NCI-H526 (cell line): Measurements from ENCODE around the gene NTN5.
"Not testable (repeated sequence)": the region's sequence is repeated elsewhere in the genome, so short reads cannot be mapped to it uniquely, and the experiment has no call there.

Experiments
- DNase-seq, 2 experiments: peaks; one replicate each; lab custom pipeline; 2025; lab: John Stamatoyannopoulos, UW

Gene NTN5

GRCh38 chr19:48672994-48673393 lies at the start of gene NTN5:
NTN5 (minus strand) TSS chr19:48673017; CDS start chr19:48670986, 2,031 bp downstream.
- no peak for DNase-seq

- no peak for DNase-seq
These were observed 49.4 kb upstream of the NTN5 start for GRCh38 chr19:48722196-48722708.

- peak; percentile 97 to 99 for DNase-seq
These were observed 47.9 kb upstream of the NTN5 start for GRCh38 chr19:48720613-48721296.

- no peak for DNase-seq
These were observed 47.4 kb upstream of the NTN5 start for GRCh38 chr19:48720251-48720612.

GRCh38 chr19:48719263-48720171 lies 46.7 kb upstream of the NTN5 start, which contains the start of gene MAMSTR:
MAMSTR (minus strand) TSS chr19:48719725; CDS start chr19:48719031, 694 bp downstream.
- DNase-seq: no peak

DNA sequence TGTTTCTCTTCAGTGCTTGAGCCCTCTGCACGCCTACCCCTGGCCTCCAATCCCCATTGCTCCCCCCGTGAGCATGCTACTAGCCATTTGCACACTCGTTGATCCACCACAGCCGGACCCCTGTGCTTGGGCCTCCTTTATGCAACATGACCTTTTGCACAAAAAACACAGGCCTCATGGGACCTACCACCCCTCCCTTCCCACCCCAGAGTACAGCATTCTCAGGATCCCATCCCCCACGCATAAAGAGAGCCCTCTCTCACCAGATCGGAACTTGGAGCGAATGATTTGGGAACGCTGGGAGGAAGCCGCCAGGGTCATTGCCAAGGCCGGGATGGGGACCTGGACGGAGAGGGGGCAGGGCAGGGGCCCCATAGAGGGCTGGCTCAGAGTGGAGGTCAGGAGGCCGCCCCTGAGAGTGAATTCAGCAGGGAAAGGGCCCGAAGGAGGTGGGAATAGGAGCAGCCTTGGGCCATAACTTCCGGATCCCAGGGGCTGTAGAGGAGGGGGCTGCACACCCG lies 46.0 kb upstream of the NTN5 start:
- DNase-seq: no peak

DNA sequence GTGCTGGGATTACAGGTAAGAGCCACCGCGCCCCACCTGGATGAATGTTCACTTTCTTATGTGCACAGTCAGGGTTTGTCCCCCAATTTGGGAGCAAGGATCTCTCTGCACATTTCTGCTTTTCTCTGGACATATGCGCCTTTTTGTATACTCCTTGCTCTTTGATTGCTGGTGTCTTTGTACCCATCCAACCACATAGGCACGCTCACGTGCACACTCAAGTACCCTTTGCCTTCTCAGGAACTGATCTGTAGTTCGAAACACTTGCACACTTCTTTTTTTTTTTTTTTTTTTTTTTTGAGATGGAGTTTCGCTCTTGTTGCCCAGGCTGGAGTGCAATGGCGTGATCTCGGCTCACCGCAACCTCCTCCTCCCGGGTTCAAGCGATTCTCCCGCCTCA lies 45.3 kb upstream of the NTN5 start:
- DNase-seq: not testable (repeated sequence)

- peak; percentile 17 to 55 for DNase-seq
These were observed 43.9 kb upstream of the NTN5 start for GRCh38 chr19:48716562-48717291.

DNA sequence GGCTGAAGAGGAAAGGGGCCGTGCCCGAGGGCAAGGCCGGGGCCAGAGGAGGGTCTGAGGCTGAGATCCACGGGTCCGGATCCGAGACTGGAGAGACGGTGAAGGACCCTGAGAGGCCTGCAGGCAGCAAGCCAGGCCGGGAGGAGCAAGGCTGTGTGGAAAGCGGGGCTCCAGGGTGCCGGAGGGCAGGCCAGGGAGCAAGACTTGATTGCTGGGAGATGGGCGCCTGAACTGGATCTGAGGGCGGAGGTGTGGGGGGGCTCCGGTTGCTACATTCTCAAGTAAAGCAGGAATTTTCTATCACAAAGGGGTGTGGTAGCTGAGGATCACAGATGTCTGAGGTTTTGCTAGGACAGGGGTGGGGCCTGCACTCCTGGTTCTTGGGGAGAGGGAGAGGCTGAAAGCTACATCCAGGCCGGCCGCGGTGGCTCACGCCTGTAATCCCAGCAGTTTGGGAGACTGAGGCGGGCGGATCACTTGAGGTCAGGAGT lies 42.9 kb upstream of the NTN5 start:
- peak in 1 of 2 experiments; percentile 47 for DNase-seq

DNA sequence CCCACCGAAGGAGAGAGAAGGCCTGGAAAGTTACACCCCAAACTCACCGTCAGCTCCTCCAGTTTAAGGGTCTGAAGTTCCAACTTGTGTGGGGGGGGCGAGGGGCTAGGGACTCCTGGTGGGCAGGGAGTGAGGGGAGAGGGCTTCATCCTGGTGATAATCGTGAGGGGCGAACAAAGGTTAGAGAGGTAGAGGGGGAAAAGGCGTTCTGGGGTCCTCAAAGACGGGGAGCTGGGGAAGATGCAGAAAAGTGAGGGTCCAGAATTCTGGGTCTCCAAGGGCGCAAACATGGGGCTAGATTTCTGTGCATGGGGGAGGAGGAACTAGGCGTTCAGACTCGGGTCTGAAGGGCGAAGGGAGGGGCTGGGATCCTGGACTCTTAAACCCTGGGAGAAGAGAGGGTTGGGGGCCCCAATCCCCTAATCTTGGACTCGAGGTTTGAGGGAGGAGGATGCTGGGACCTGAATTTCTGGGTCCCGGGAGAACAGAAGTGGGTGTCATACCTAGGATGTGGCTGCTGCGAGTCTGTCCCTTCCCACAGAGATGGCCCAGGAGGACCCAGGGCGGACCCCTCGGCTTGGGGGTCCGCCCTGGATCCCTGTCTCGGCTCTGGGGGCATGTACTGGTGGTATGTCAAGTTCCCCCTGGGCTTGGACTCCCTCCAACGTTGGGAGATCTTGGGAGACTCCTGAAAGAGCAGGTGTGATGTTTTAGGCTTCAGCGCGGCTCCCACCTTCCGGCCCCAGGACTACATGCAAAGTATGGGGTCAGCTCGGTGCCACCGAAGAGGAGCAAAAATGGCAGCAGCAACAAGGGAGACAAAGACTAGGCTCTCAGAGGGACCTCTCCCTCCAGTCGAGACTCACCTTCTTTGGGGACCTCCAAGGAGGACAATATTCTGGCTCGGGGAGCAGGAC lies 42.2 kb upstream of the NTN5 start:
- DNase-seq: peak; percentile 44 to 78

- DNase-seq: peak; percentile 99 to 100
These were observed 41.3 kb upstream of the NTN5 start for GRCh38 chr19:48713864-48714755.

- peak; percentile 14 to 43 for DNase-seq
These were observed 40.4 kb upstream of the NTN5 start for GRCh38 chr19:48713041-48713863.

DNA sequence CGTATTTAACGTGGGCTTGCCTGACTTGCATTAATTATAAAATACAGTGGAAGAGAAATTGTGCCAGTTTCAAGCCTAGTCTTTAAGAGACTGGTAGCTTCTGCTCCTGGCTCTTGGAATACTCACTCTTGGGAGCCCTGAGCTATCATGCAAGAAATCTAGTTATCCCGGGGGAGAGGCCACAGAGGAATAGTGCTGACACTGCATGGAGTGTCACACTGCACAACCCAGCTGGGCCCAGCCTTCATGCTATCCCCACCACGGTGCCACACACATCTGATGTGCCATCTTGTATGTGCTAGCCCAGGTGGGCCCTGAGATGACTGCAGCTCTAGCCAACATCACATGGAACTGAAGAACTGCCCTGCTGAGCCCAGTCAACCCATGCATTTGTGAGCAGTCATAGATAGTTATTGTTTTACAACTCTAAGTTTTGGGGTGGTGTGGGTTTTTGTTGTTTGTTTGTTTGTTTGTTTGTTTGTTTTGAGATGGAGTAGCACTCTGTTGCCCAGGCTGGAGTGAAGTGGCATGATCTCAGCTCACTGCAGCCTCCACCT lies 38.4 kb upstream of the NTN5 start:
- DNase-seq: no peak

DNA sequence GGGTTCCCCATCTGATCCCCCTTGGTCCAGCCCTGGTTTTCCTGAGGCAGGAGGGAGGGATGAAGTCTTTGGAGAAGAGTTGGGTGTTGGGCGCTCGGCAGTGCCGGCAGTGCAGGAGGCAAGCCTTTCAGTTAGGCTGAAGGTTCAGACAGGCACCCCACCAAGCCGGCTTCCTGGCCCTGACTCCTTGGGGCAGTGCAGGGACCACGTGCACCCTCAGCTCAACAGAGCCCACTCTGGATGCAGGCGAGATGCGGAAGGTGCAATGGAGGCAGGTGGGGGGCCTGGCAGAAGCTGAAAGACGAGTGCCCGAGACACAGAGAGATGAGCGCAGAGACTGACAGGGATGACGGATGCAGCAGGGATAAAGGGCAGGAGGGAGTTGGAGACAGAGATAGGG lies 35.7 kb upstream of the NTN5 start:
- DNase-seq: no peak

GRCh38 chr19:48705431-48705830 lies 32.6 kb upstream of the NTN5 start:
- DNase-seq: no peak

GRCh38 chr19:48703316-48703715 lies 30.5 kb upstream of the NTN5 start:
- DNase-seq: no peak

DNA sequence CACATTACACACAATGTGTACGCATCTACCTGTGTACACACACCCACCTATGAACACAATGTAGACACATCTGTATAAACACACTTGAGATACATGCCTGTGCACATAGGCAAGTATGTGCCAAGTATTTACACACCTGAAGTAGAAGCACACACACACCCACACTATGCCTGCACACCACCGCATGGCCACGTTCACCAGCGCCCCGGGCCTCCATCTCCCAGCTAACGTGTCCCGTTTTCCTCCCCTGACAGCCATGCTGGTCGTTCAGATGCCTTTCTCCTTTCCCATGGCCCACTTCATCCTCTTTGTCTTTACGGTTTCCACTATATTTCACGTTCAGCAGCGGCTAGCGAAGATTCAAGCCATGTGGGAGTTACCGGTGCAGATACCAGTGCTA lies 29.9 kb upstream of the NTN5 start:
- DNase-seq: no peak

DNA sequence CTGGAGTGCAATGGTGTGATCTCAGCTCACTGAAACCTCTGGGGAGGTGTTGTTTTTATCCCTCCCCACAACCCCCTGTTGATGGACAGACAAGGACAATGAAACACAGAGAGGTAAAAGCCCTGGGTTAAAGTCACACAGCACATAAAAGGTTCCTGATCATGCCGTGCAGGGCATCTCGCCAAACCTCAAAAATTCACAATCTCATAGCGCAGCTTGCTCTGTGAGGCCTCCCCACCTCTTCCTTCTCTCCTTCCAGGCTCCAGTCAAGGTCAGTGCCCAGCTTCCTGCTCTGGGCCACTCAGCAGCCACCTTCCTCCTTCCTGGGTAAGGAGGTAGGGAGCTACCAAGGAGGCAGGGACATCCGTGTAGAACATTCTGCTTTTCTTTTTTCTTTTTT lies 25.2 kb upstream of the NTN5 start:
- DNase-seq: no peak
